ENCODE measurements around the gene RXRB. TPM values are rescaled to one million over a fixed set of nuclear protein-coding genes. Genes with fewer than 3 reads are reported as not detected.

Gene RXRB
- total and polyA plus RNA-seq, 2 of the 13 experiments (the other 11 are each of a cell fraction or from before 2014, with no cell fraction given) = 26.7 to 55.7 TPM

- ChIA-PET POLR2A (interaction anchor here (3.4 kb wide), 1 partner anchor 12 kb away, joined by 16 read pairs; no protein-coding TSS in a partner anchor), CTCF (ENCODE audit: low intra/inter-chr PET ratio, low total read pairs) (no interaction called here)
- no peak overlapping the region for H2AFZ ChIP-seq (ENCODE audit: low read length)
- no TSS peak for BruUV-seq (replicated peaks)
- no peaks in the 10 kb centered on the region for H4K20me1 ChIP-seq (ENCODE audit: insufficient read depth, low read length)
- peaks cover 2 to 44% of the 10 kb centered on the region in 2 experiments; a peak in 4 of 5 replicates for H3K27me3 ChIP-seq (ENCODE audit: control insufficient read depth in 1 of 2, insufficient read depth in 2 of 2, low read length in 2 of 2)
- no peaks in the 10 kb centered on the region for H3K79me2 ChIP-seq (ENCODE audit: insufficient read depth, low read length)
- no peaks in the 10 kb centered on the region for H3K4me1 ChIP-seq (ENCODE audit: insufficient read depth, low read length)
- no peak overlapping the region for H3K4me2 ChIP-seq (ENCODE audit: low read depth, low read length)
- no peaks in the 10 kb centered on the region for H3K9me3 ChIP-seq (ENCODE audit: low read length)
- intact Hi-C loops (cut with micrococcal nuclease; ENCODE audit: unreplicated experiment) = no loop called here
- ATAC-seq = no peak
- no peak for DNase-seq (ENCODE audit: low spot score)
- in situ Hi-C loops (cut with HindIII; ENCODE audit: extremely low pct_ligation_motif_present, low pct_unique_long_range_greater_than_20kb) = no loop called here
- no peak overlapping the region for H3K9ac ChIP-seq (ENCODE audit: insufficient read depth, low read depth, low read length)
- FAIRE-seq = no peak
- H3K27ac ChIP-seq (ENCODE audit: extremely low read length, insufficient read depth, low read length) = no peak overlapping the region
- H3K36me3 ChIP-seq (replicated peaks in 1 of 2; ENCODE audit: control insufficient read depth in 1 of 2, insufficient read depth in 2 of 2, low read length in 2 of 2) = no peaks in the 10 kb centered on the region
- H3K4me3 ChIP-seq (replicated peaks in 1 of 3; ENCODE audit: insufficient read depth in 1 of 3, low read depth in 2 of 3, low read length in 3 of 3) = no peak overlapping the region
- 40% methylated on average over 6 of the region's 6 CpGs for WGBS (ENCODE audit: low lambda C conversion rate)
- TF ChIP-seq ZFYVE20 (CRISPR knock-in tag; IDR thresholded peaks at IDR 0.05; ENCODE audit: borderline replicate concordance, low read depth) = no peak
- TF ChIP-seq CEBPB (IDR thresholded peaks at IDR 0.05; ENCODE audit: borderline replicate concordance, low read depth, low read length) = 0 out of 2 replicates have a peak, but pooled peaks have one; percentile 16
- TF ChIP-seq ZNF484 (CRISPR knock-in tag; IDR thresholded peaks at IDR 0.05; ENCODE audit: borderline replicate concordance, low read depth) = no peak
- TF ChIP-seq SMARCE1 (IDR thresholded peaks at IDR 0.05; ENCODE audit: borderline replicate concordance) = no peak
- no peak for TF ChIP-seq ZNF407 (CRISPR knock-in tag; IDR thresholded peaks at IDR 0.05; ENCODE audit: not compliant biosample characterization)
- TF ChIP-seq ZNF7 (CRISPR knock-in tag; IDR thresholded peaks at IDR 0.05) = no peak
These were observed 36.4 kb upstream of the RXRB start for GRCh38 chr6:33236852-33237251.
